Esophagus muscularis mucosa (tissue), 2 donors: ENCODE measurements around the gene TMEM176A.

Experiments used
- POLR2A ChIP-seq: fragments of 450-650 bp; IDR thresholded peaks from one replicate; pipeline ENCODE4 v1.6.1; 2017; ENCODE audit warnings: antibody characterized with exemption, moderate library complexity, mild to moderate bottlenecking, low read depth
- POLR2AphosphoS5 ChIP-seq, 2 donors: sonication (generic); formaldehyde crosslinking; IDR thresholded peaks; one replicate each; pipeline ENCODE4 v1.6.1; 2017; ENCODE audit warnings: antibody characterized with exemption in 2 of 2

DNA sequence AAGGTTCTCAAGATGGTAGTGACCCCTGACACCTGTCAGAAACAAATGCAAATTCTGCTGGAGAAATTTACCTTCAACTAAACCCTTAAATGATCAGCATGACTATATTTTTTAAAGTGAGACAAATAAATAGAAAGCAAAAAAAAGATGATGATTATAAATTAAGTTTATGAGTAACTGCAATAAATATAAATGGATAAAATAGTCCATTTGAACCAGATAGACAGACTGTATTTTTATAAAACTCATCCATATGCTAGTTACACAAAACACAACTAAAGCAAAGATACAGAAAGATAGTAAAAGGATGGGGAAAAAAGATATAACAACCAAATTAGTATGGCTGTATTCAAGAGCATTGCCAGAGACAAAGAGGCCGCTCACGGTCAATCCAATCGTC is 5.9 kb downstream of the TMEM176A start:
- no peak for TF ChIP-seq POLR2AphosphoS5 (IDR thresholded peaks at IDR 0.05)
- no peak for TF ChIP-seq POLR2A
